Ecto neural progenitor cell (in vitro differentiated cells): Measurements from ENCODE around the gene RAB18.
"Not testable (repeated sequence)": the region's sequence is repeated elsewhere in the genome, so short reads cannot be mapped to it uniquely, and the experiment has no call there.

Experiments used
- DNase-seq: peaks from one replicate; pipeline ENCODE4 v3.0.0-alpha.2; 2018; ENCODE audit warnings: low spot score

The RAB18 gene

GRCh38 chr10:27504007-27504807 lies at the start of gene RAB18:
Gene RAB18, plus strand, starts transcription at chr10:27504304. Its CDS starts 66 bp downstream, at chr10:27504370.
- DNase-seq, result peak; percentile 98

GRCh38 chr10:27454837-27455236 lies 49.3 kb upstream of the RAB18 start:
- DNase-seq, result no peak

GRCh38 chr10:27457261-27457945 lies 46.7 kb upstream of the RAB18 start:
- no peak for DNase-seq

GRCh38 chr10:27457966-27458365 lies 46.1 kb upstream of the RAB18 start:
- DNase-seq, result no peak

- no peak for DNase-seq
These were observed 42.8 kb upstream of the RAB18 start for GRCh38 chr10:27461312-27461711.

GRCh38 chr10:27463961-27464360 lies 40.1 kb upstream of the RAB18 start:
- no peak for DNase-seq

GRCh38 chr10:27464993-27465392 lies 39.1 kb upstream of the RAB18 start:
- no peak for DNase-seq

- DNase-seq, result not testable (repeated sequence)
These were observed 38.5 kb upstream of the RAB18 start for GRCh38 chr10:27465596-27465995.

GRCh38 chr10:27470885-27471284 lies 33.2 kb upstream of the RAB18 start:
- DNase-seq, result no peak

- DNase-seq, result no peak
These were observed 29.4 kb upstream of the RAB18 start for GRCh38 chr10:27474741-27475140.

GRCh38 chr10:27479016-27479415 lies 25.1 kb upstream of the RAB18 start:
- no peak for DNase-seq

GRCh38 chr10:27481486-27481885 lies 22.6 kb upstream of the RAB18 start:
- no peak for DNase-seq

GRCh38 chr10:27482984-27483956 lies 20.8 kb upstream of the RAB18 start:
- no peak for DNase-seq

- no peak for DNase-seq
These were observed 18.7 kb upstream of the RAB18 start for GRCh38 chr10:27485368-27485767.

GRCh38 chr10:27485986-27486385 lies 18.1 kb upstream of the RAB18 start:
- DNase-seq, result no peak

GRCh38 chr10:27490807-27491206 lies 13.3 kb upstream of the RAB18 start:
- no peak for DNase-seq

GRCh38 chr10:27494116-27494805 lies 9.8 kb upstream of the RAB18 start:
- DNase-seq, result no peak

- DNase-seq, result no peak
These were observed 8.0 kb upstream of the RAB18 start for GRCh38 chr10:27496137-27496536.

- DNase-seq, result no peak
These were observed 4.0 kb upstream of the RAB18 start for GRCh38 chr10:27500096-27500495.

GRCh38 chr10:27500886-27501285 lies 3.2 kb upstream of the RAB18 start:
- no peak for DNase-seq

- DNase-seq, result no peak
These were observed 552 bp upstream of the RAB18 start for GRCh38 chr10:27503498-27504006.
